HG03060 (cell line): ENCODE results near the gene C19orf85.
"Not testable (repeated sequence)": the region's sequence is repeated elsewhere in the genome, so short reads cannot be mapped to it uniquely, and the experiment has no call there.

Source experiments
- ATAC-seq: cut with Tn5 transposase; IDR thresholded peaks from one replicate; pipeline ENCODE4 v1.9.1; 2021; ENCODE audit warnings: low read depth, moderate number of reproducible peaks; ENCODE audit not compliant: unreplicated experiment

Gene C19orf85

GRCh38 chr19:55443824-55444480, 20.6 kb downstream of the C19orf85 start:
- ATAC-seq, result no peak

GRCh38 chr19:55443045-55443823, 21.3 kb downstream of the C19orf85 start, which contains the start of gene SHISA7:
TSS of gene SHISA7 (minus strand) at chr19:55443300. CDS start at chr19:55442863, 437 bp downstream.
- ATAC-seq, result no peak

GRCh38 chr19:55442372-55442961, 22.1 kb downstream of the C19orf85 start:
- ATAC-seq, result no peak

GRCh38 chr19:55441692-55442321, 22.7 kb downstream of the C19orf85 start:
- ATAC-seq, result no peak

- ATAC-seq, result no peak
Measured at GRCh38 chr19:55441319-55441691, 23.2 kb downstream of the C19orf85 start.

- ATAC-seq, result no peak
Measured at GRCh38 chr19:55440411-55441105, 24.0 kb downstream of the C19orf85 start.

GRCh38 chr19:55439052-55439451, 25.5 kb downstream of the C19orf85 start:
- ATAC-seq, result no peak

GRCh38 chr19:55437410-55437809, 27.1 kb downstream of the C19orf85 start:
- no peak for ATAC-seq

GRCh38 chr19:55436847-55437246, 27.7 kb downstream of the C19orf85 start:
- ATAC-seq, result no peak

GRCh38 chr19:55435020-55435419, 29.5 kb downstream of the C19orf85 start:
- no peak for ATAC-seq

GRCh38 chr19:55434356-55434919, 30.1 kb downstream of the C19orf85 start:
- ATAC-seq, result no peak

- no peak for ATAC-seq
Measured at GRCh38 chr19:55433292-55433691, 31.3 kb downstream of the C19orf85 start.

GRCh38 chr19:55432241-55432959, 32.2 kb downstream of the C19orf85 start:
- ATAC-seq, result no peak

GRCh38 chr19:55431183-55431582, 33.4 kb downstream of the C19orf85 start:
- ATAC-seq, result no peak

- ATAC-seq, result no peak
Measured at GRCh38 chr19:55426042-55426441, 38.5 kb downstream of the C19orf85 start.

- ATAC-seq, result no peak
Measured at GRCh38 chr19:55424518-55424917, 40.0 kb downstream of the C19orf85 start.

GRCh38 chr19:55423225-55424005, 41.1 kb downstream of the C19orf85 start:
- ATAC-seq, result no peak

- not testable (repeated sequence) for ATAC-seq
Measured at GRCh38 chr19:55421281-55421680, 43.3 kb downstream of the C19orf85 start.
